ENCODE data around the gene PLEKHA7.

GRCh38 chr11:16763746-16764145 is 250.5 kb downstream of the PLEKHA7 start:
- TF ChIP-seq POLR2A (IDR thresholded peaks at IDR 0.05; ENCODE audit: extremely low read depth, insufficient read length) (no peak), CTCF (IDR thresholded peaks at IDR 0.05; ENCODE audit: low read depth, low read length) (no peak)
